GM12878 (cell line): Measurements from ENCODE around the gene UGT1A7. TPM values are rescaled to one million over a fixed set of nuclear protein-coding genes. Genes with fewer than 3 reads are reported as not detected.

Experiments
- ATAC-seq: fragments of 200-7000 bp; cut with Tn5 transposase; 3 replicates; pipeline ENCODE4 v1.9.1; 2020; ENCODE audit warnings: mild to moderate bottlenecking, moderate library complexity
- BruUV-seq: library from RNA; stranded (reverse); fragments of 400-500 nt; replicated peaks from 2 replicates; lab custom pipeline; 2021; lab: Mats Ljungman, UMichigan
- CTCF ChIA-PET: fragments of 300-600 bp; sonication (Branson Sonifier 250); formaldehyde crosslinking; extraction: SDS; loops from one replicate; lab custom pipeline; 2021; ENCODE audit warnings: inconsistent platforms; lab: Yijun Ruan, JAX
- POLR2A ChIA-PET: fragments of 350-600 bp; formaldehyde crosslinking; extraction: SDS; loops from one replicate; lab custom pipeline; 2021; ENCODE audit warnings: inconsistent platforms; lab: Charles Lee
- RAD21 ChIA-PET: fragments of 300-600 bp; sonication (Branson Sonifier 250); formaldehyde crosslinking; loops from one replicate; lab custom pipeline; 2023; ENCODE audit warnings: antibody characterized with exemption; ENCODE audit not compliant: unreplicated experiment; lab: Charles Lee
- SMC1A ChIA-PET: fragments of 300-600 bp; sonication (Branson Sonifier 250); formaldehyde crosslinking; loops from one replicate; lab custom pipeline; 2023; ENCODE audit not compliant: unreplicated experiment, uncharacterized antibody; lab: Charles Lee
- DNase-seq: peaks from one replicate; pipeline ENCODE4 v3.0.0-alpha.2; 2011; ENCODE audit warnings: low read depth, low spot score
- FAIRE-seq: peaks from 3 replicates; lab custom pipeline; 2011; peaks lifted over from hg19 to GRCh38; lab: Jason Lieb, UNC
- H2AFZ ChIP-seq: 2 replicates; pipeline ENCODE4 v1.6.0; 2011; ENCODE audit warnings: low read depth, low read length, control low read depth; ENCODE audit not compliant: control insufficient read depth
- H3K27ac ChIP-seq: 2 replicates; pipeline ENCODE4 v1.5.1; 2011; ENCODE audit warnings: control low read depth; ENCODE audit not compliant: control insufficient read depth, insufficient read depth
- H3K27me3 ChIP-seq, 2 experiments: replicated peaks in 1 of 2; 2 replicates each; pipeline versions ENCODE4 v1.6.0 to v1.6.1; 2011; ENCODE audit warnings: low read length in 1 of 2; ENCODE audit not compliant: control insufficient read depth in 2 of 2, insufficient read depth in 2 of 2
- H3K36me3 ChIP-seq, 2 experiments: 2 replicates each; pipeline ENCODE4 v1.5.1; 2011; ENCODE audit warnings: low read length in 1 of 2; ENCODE audit not compliant: control insufficient read depth in 2 of 2, insufficient read depth in 2 of 2
- H3K4me1 ChIP-seq: 2 replicates; pipeline ENCODE4 v1.6.1; 2011; ENCODE audit warnings: mild to moderate bottlenecking, low read length, moderate library complexity, mixed read lengths; ENCODE audit not compliant: control insufficient read depth, insufficient read depth
- H3K4me2 ChIP-seq: 2 replicates; pipeline ENCODE4 v1.6.0; 2011; ENCODE audit warnings: control low read depth; ENCODE audit not compliant: control insufficient read depth, insufficient read depth
- H3K4me3 ChIP-seq: fragments of 200-600 bp; sonication (generic); 2 replicates; pipeline ENCODE4 v1.5.1; 2016
- H3K79me2 ChIP-seq: 2 replicates; pipeline ENCODE4 v1.6.0; 2011; ENCODE audit warnings: low read length; ENCODE audit not compliant: control insufficient read depth, insufficient read depth
- H3K9ac ChIP-seq: 2 replicates; pipeline ENCODE4 v1.8.0; 2011; ENCODE audit warnings: low read length, control low read depth, mixed read lengths; ENCODE audit not compliant: control insufficient read depth, insufficient read depth
- H3K9me3 ChIP-seq: replicated peaks from 3 replicates; pipeline ENCODE4 v1.5.1; 2011; ENCODE audit warnings: mild to moderate bottlenecking, low read length; ENCODE audit not compliant: control insufficient read depth, insufficient read depth
- H4K20me1 ChIP-seq: 2 replicates; pipeline ENCODE4 v1.6.0; 2011; ENCODE audit not compliant: control insufficient read depth, insufficient read depth
- BHLHE40 ChIP-seq, 2 experiments: fragments of 450-650 bp in 1 of 2; IDR thresholded peaks; 2 replicates each; pipeline ENCODE4 v1.6.1; 2011 to 2017; ENCODE audit warnings: low read depth in 2 of 2, borderline replicate concordance in 1 of 2, improper control_type of control experiment in 1 of 2, low read length in 1 of 2, mild to moderate bottlenecking in 1 of 2
- BMI1 ChIP-seq: fragments of 450-650 bp; IDR thresholded peaks from 2 replicates; pipeline ENCODE4 v1.6.1; 2016; ENCODE audit warnings: mild to moderate bottlenecking, moderate library complexity, borderline replicate concordance
- CEBPB ChIP-seq, 2 experiments: fragments of 150-350 bp in 1 of 2; IDR thresholded peaks; 2 replicates each; pipeline ENCODE4 v1.6.1; 2012 to 2014; ENCODE audit warnings: low read depth in 2 of 2, low read length in 2 of 2, borderline replicate concordance in 1 of 2, inconsistent platforms in 1 of 2
- IKZF1 ChIP-seq: fragments of 450-650 bp; conservative IDR thresholded peaks from 2 replicates; pipeline ENCODE4 v1.6.1; 2017; ENCODE audit warnings: antibody characterized with exemption, mild to moderate bottlenecking
- IRF4 ChIP-seq: IDR thresholded peaks from 2 replicates; pipeline ENCODE4 v1.6.1; 2011; ENCODE audit warnings: low read depth, low read length
- JUNB ChIP-seq: IDR thresholded peaks from 2 replicates; pipeline ENCODE4 v1.6.1; 2016; ENCODE audit warnings: antibody characterized with exemption, mild to moderate bottlenecking
- LARP7 ChIP-seq: fragments of 450-650 bp; IDR thresholded peaks from 2 replicates; pipeline ENCODE4 v1.6.1; 2017; ENCODE audit warnings: mild to moderate bottlenecking
- MYC ChIP-seq: IDR thresholded peaks from 2 replicates; pipeline ENCODE4 v1.6.1; 2011; ENCODE audit warnings: mild to moderate bottlenecking, low read length, moderate library complexity, inconsistent platforms; ENCODE audit not compliant: insufficient read depth, insufficient replicate concordance, insufficient read length, severe bottlenecking
- NFYB ChIP-seq: IDR thresholded peaks from 2 replicates; pipeline ENCODE4 v1.6.1; 2011; ENCODE audit warnings: low read depth, mild to moderate bottlenecking, low read length, improper control_type of control experiment, moderate library complexity; ENCODE audit not compliant: insufficient read depth
- PAX5 ChIP-seq: IDR thresholded peaks from 2 replicates; pipeline ENCODE4 v1.6.1; 2011; ENCODE audit warnings: low read depth, low read length, borderline replicate concordance
- POU2F2 ChIP-seq: IDR thresholded peaks from 3 replicates; pipeline ENCODE4 v1.6.1; 2011; ENCODE audit warnings: low read depth, mild to moderate bottlenecking, low read length, borderline replicate concordance
- RBBP5 ChIP-seq: fragments of 200-600 bp; sonication (generic); conservative IDR thresholded peaks from 2 replicates; pipeline ENCODE4 v1.6.1; 2016
- SIN3A ChIP-seq: IDR thresholded peaks from 2 replicates; pipeline ENCODE4 v1.6.1; 2012; ENCODE audit warnings: low read depth, low read length, improper control_type of control experiment
- SMC3 ChIP-seq: IDR thresholded peaks from 2 replicates; pipeline ENCODE4 v1.6.1; 2011; ENCODE audit warnings: low read length, improper control_type of control experiment, borderline replicate concordance
- SREBF1 ChIP-seq: IDR thresholded peaks from 2 replicates; pipeline ENCODE4 v1.6.1; 2012; ENCODE audit warnings: mild to moderate bottlenecking, low read length
- ZSCAN29 ChIP-seq: fragments of 450-650 bp; IDR thresholded peaks from 2 replicates; pipeline ENCODE4 v1.6.1; 2017; ENCODE audit warnings: mild to moderate bottlenecking, moderate library complexity
- WGBS: methylation state at CpG from one replicate; pipeline ENCODE4 v1.1.6; 2016; ENCODE audit warnings: low lambda C conversion rate; ENCODE audit not compliant: insufficient replicate concordance, insufficient coverage; ENCODE audit errors: missing lambda C conversion rate; 5-methylcytosine and 5-hydroxymethylcytosine counted together
- in situ Hi-C: fragments of 300-500 bp; cut with MboI; formaldehyde crosslinking; loops from 9 replicates; pipeline ENCODE4 v1.14.3; 2018; ENCODE audit warnings: mixed read lengths
- intact Hi-C: fragments of 100-400 bp; cut with micrococcal nuclease; formaldehyde crosslinking; loops from one replicate; pipeline ENCODE4 v1.14.2; 2022; ENCODE audit not compliant: unreplicated experiment
- polyA plus RNA-seq, 11 experiments: library from polyadenylated mRNA; depleted of rRNA in 4 of 11; unstranded in 6 of 11; stranded (reverse) in 5 of 11; fragments of >200 nt; fragmentation: Nextera tagmentation in 4 of 11; fragmentation: Illumina TruSeq in 1 of 11; extraction: Ambion mirVana in 4 of 11; extraction: Trizol in 1 of 11; gene quantifications; 1 replicate in 1 of 11; 2 replicates in 10 of 11; pipeline versions ENCODE4 v1.2.1 to v1.2.3, GENCODE V29; 2011 to 2016; ENCODE audit warnings: inconsistent platforms in 2 of 11, missing spikeins in 2 of 11, low read depth in 1 of 11
- total RNA-seq, 4 experiments: library from RNA; depleted of rRNA in 3 of 4; stranded (reverse); fragments of >200 nt in 3 of 4; fragmentation: Illumina TruSeq in 1 of 4; extraction: Trizol in 1 of 4; gene quantifications; 2 replicates each; pipeline versions ENCODE4 v1.2.1 to v1.2.3, GENCODE V29; 2013 to 2021
- TF ChIP-seq, protein P1 (sequence below): fragments of 450-650 bp; formaldehyde crosslinking; IDR thresholded peaks from 2 replicates; pipeline ENCODE4 v1.4.0; 2022; ENCODE audit warnings: mild to moderate bottlenecking, moderate library complexity
- TF ChIP-seq, protein P2 (sequence below): fragments of 450-650 bp; IDR thresholded peaks from 2 replicates; pipeline ENCODE4 v1.6.1; 2017; ENCODE audit warnings: mild to moderate bottlenecking, moderate library complexity

UGT1A7 gene
- total and polyA plus RNA-seq, 10 of the 15 experiments (the other 5 are each of a cell fraction or from before 2014, with no cell fraction given) = not detected

DNA sequence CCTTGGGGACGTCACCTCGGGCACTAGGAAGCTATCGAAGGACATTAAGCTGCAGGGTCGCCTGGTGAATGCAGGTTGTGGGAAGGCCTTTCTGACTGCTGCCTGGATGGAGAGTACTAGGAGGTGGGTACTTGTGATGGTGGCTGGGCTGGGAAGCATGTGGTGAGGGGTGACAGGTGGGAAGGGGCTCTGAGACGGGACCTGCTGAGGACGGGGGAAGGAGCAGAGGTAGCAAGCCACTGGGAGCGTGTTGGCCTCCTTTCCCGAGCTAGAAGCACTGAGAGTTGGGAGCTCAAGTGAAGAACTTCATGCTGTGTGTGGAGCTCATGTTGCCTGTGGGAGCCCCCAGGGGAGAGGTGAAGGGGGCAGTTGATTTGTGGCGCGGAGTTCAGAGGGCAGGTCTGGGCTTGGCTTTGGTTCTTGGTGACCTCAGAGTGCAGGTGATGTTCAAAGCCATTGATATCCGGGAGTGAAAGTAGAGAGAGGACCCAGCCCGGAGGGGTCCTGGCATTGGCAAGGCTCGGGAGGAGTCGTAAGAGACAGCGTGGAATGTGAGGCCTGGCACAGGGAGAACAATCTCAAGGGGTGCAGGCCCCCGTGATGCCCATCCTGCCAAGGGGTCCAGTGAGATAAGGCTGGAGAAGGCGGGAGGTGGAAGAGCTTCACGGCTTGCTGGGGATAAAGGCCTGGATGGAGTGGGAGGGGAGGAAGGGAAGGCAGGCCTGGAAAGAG, 109.6 kb downstream of the UGT1A7 start:
- no peak for ATAC-seq
- Histone ChIP-seq H3K4me3 (no peak overlapping the region), H4K20me1 (no peaks in the 10 kb centered on the region), H3K36me3 (no peaks in the 10 kb centered on the region), H3K79me2 (no peaks in the 10 kb centered on the region), H3K4me1 (no peaks in the 10 kb centered on the region), H3K27ac (no peak overlapping the region), H3K4me2 (no peak overlapping the region), H3K9me3 (no peaks in the 10 kb centered on the region; the same call in 2 of the 3 replicates), H3K9ac (no peak overlapping the region), H2AFZ (no peak overlapping the region), H3K27me3 (no peaks in the 10 kb centered on the region; a peak in 1 of 4 replicates)
- ChIA-PET POLR2A (no interaction called here), CTCF (no interaction called here), SMC1A (no interaction called here), RAD21 (no interaction called here)
- 38% methylated on average over 18 of the region's 18 CpGs for WGBS
- BruUV-seq = no TSS peak
- DNase-seq = no peak
- no peak for FAIRE-seq
- in situ Hi-C loops = no loop called here
- intact Hi-C loops = no loop called here
- no peak for TF ChIP-seq PAX5
- TF ChIP-seq IRF4 = no peak
- no peak for TF ChIP-seq JUNB
- no peak for TF ChIP-seq NFYB
- no peak for TF ChIP-seq BMI1
- no peak for TF ChIP-seq LARP7
- TF ChIP-seq MYC = no peak
- no peak for TF ChIP-seq SMC3
- TF ChIP-seq, protein P1, sequence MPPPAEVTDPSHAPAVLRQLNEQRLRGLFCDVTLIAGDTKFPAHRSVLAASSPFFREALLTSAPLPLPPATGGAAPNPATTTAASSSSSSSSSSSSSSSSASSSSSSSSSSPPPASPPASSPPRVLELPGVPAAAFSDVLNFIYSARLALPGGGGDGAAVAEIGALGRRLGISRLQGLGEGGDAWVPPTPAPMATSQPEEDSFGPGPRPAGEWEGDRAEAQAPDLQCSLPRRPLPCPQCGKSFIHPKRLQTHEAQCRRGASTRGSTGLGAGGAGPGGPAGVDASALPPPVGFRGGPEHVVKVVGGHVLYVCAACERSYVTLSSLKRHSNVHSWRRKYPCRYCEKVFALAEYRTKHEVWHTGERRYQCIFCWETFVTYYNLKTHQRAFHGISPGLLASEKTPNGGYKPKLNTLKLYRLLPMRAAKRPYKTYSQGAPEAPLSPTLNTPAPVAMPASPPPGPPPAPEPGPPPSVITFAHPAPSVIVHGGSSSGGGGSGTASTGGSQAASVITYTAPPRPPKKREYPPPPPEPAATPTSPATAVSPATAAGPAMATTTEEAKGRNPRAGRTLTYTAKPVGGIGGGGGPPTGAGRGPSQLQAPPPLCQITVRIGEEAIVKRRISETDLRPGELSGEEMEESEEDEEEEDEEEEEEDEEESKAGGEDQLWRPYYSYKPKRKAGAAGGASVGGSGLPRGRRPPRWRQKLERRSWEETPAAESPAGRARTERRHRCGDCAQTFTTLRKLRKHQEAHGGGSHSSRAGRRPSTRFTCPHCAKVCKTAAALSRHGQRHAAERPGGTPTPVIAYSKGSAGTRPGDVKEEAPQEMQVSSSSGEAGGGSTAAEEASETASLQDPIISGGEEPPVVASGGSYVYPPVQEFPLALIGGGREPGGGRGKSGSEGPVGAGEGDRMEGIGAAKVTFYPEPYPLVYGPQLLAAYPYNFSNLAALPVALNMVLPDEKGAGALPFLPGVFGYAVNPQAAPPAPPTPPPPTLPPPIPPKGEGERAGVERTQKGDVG (CRISPR knock-in tag) = no peak
- no peak for TF ChIP-seq SIN3A
- TF ChIP-seq, protein P2, sequence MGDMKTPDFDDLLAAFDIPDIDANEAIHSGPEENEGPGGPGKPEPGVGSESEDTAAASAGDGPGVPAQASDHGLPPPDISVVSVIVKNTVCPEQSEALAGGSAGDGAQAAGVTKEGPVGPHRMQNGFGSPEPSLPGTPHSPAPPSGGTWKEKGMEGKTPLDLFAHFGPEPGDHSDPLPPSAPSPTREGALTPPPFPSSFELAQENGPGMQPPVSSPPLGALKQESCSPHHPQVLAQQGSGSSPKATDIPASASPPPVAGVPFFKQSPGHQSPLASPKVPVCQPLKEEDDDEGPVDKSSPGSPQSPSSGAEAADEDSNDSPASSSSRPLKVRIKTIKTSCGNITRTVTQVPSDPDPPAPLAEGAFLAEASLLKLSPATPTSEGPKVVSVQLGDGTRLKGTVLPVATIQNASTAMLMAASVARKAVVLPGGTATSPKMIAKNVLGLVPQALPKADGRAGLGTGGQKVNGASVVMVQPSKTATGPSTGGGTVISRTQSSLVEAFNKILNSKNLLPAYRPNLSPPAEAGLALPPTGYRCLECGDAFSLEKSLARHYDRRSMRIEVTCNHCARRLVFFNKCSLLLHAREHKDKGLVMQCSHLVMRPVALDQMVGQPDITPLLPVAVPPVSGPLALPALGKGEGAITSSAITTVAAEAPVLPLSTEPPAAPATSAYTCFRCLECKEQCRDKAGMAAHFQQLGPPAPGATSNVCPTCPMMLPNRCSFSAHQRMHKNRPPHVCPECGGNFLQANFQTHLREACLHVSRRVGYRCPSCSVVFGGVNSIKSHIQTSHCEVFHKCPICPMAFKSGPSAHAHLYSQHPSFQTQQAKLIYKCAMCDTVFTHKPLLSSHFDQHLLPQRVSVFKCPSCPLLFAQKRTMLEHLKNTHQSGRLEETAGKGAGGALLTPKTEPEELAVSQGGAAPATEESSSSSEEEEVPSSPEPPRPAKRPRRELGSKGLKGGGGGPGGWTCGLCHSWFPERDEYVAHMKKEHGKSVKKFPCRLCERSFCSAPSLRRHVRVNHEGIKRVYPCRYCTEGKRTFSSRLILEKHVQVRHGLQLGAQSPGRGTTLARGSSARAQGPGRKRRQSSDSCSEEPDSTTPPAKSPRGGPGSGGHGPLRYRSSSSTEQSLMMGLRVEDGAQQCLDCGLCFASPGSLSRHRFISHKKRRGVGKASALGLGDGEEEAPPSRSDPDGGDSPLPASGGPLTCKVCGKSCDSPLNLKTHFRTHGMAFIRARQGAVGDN = no peak
- no peak for TF ChIP-seq BHLHE40 (IDR thresholded peaks at IDR 0.05; ENCODE audit: borderline replicate concordance in 1 of 2, low read depth in 2 of 2, low read length in 1 of 2)
- TF ChIP-seq POU2F2 = no peak
- no peak for TF ChIP-seq ZSCAN29
- no peak for TF ChIP-seq RBBP5
- TF ChIP-seq CEBPB (IDR thresholded peaks at IDR 0.05; ENCODE audit: borderline replicate concordance in 1 of 2, low read depth in 2 of 2, low read length in 2 of 2) = no peak
- no peak for TF ChIP-seq IKZF1
- no peak for TF ChIP-seq SREBF1
